DND-41 (cell line): ENCODE data around the gene FBXL13.

ENCODE experiments used
- CTCF ChIP-seq: IDR thresholded peaks from 2 replicates; pipeline ENCODE4 v1.5.1; 2012; ENCODE audit warnings: borderline replicate concordance, low read length, moderate library complexity, mild to moderate bottlenecking; ENCODE audit not compliant: poor library complexity, severe bottlenecking; ENCODE audit errors: extremely low read depth
- EZH2 ChIP-seq: IDR thresholded peaks from 3 replicates; pipeline ENCODE4 v1.6.1; 2012; ENCODE audit warnings: borderline replicate concordance, low read depth, mild to moderate bottlenecking, moderate library complexity, low read length, inconsistent platforms; ENCODE audit not compliant: severe bottlenecking

- TF ChIP-seq CTCF: no peak
- no peak for TF ChIP-seq EZH2
Observed at GRCh38 chr7:102813191-102814024, 261.2 kb downstream of the FBXL13 start.
